Hepatocyte (in vitro differentiated cells): ENCODE results near the gene MLXIP.

Experiments
- EZH2 ChIP-seq: fragments of 200-600 bp; sonication (generic); IDR thresholded peaks from 2 replicates; pipeline ENCODE4 v1.6.1; 2016; ENCODE audit warnings: antibody characterized with exemption, mild to moderate bottlenecking, borderline replicate concordance
- TF ChIP-seq, protein P1 (sequence below): fragments of 200-600 bp; sonication (generic); IDR thresholded peaks from 2 replicates; pipeline ENCODE4 v1.5.1; 2016; ENCODE audit warnings: antibody characterized with exemption, mild to moderate bottlenecking; ENCODE audit not compliant: poor library complexity

- TF ChIP-seq, protein P1, sequence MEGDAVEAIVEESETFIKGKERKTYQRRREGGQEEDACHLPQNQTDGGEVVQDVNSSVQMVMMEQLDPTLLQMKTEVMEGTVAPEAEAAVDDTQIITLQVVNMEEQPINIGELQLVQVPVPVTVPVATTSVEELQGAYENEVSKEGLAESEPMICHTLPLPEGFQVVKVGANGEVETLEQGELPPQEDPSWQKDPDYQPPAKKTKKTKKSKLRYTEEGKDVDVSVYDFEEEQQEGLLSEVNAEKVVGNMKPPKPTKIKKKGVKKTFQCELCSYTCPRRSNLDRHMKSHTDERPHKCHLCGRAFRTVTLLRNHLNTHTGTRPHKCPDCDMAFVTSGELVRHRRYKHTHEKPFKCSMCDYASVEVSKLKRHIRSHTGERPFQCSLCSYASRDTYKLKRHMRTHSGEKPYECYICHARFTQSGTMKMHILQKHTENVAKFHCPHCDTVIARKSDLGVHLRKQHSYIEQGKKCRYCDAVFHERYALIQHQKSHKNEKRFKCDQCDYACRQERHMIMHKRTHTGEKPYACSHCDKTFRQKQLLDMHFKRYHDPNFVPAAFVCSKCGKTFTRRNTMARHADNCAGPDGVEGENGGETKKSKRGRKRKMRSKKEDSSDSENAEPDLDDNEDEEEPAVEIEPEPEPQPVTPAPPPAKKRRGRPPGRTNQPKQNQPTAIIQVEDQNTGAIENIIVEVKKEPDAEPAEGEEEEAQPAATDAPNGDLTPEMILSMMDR: peak; percentile 44
- no peak for TF ChIP-seq EZH2
Observed at GRCh38 chr12:122031342-122032216, 47.0 kb upstream of the MLXIP start.
